ENCODE measurements around the gene MDN1.
"Not testable (repeated sequence)": the region's sequence is repeated elsewhere in the genome, so short reads cannot be mapped to it uniquely, and the experiment has no call there.

DNA sequence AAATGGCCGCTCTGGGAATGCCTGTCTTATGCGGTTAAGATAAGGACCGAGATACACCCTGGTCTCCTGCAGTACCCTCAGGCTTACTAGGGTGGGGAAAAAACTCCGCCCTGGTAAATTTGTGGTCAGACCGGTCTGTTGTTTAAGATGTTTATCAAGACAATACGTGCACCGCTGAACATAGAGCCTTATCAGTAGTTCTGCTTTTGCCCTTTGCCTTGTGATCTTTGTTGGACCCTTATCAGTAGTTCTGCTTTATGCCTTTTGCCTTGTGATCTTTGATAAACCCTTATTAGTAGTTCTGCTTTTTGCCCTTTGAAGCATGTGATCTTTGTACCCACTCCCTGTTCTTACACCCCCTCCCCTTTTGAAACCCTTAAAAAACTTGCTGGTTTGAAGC is 36.3 kb downstream of the MDN1 start:
- TF ChIP-seq, protein P1, sequence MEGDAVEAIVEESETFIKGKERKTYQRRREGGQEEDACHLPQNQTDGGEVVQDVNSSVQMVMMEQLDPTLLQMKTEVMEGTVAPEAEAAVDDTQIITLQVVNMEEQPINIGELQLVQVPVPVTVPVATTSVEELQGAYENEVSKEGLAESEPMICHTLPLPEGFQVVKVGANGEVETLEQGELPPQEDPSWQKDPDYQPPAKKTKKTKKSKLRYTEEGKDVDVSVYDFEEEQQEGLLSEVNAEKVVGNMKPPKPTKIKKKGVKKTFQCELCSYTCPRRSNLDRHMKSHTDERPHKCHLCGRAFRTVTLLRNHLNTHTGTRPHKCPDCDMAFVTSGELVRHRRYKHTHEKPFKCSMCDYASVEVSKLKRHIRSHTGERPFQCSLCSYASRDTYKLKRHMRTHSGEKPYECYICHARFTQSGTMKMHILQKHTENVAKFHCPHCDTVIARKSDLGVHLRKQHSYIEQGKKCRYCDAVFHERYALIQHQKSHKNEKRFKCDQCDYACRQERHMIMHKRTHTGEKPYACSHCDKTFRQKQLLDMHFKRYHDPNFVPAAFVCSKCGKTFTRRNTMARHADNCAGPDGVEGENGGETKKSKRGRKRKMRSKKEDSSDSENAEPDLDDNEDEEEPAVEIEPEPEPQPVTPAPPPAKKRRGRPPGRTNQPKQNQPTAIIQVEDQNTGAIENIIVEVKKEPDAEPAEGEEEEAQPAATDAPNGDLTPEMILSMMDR (IDR thresholded peaks at IDR 0.05 in 4 of 5, conservative IDR thresholded peaks at IDR 0.05 in 1 of 5) = not testable (repeated sequence)
- TF ChIP-seq POLR2A (IDR thresholded peaks at IDR 0.05) = not testable (repeated sequence)

Data from gastrocnemius medialis (tissue), 4 donors.